PC-9 (cell line): ENCODE data around the gene EPC2.

ENCODE experiments used
- EZH2 ChIP-seq: fragments of 200-600 bp; sonication (generic); IDR thresholded peaks from 2 replicates; pipeline ENCODE4 v1.8.0; 2017; ENCODE audit warnings: antibody characterized with exemption, low read depth
- TF ChIP-seq, protein P1 (sequence below): fragments of 200-600 bp; sonication (generic); conservative IDR thresholded peaks from 2 replicates; pipeline ENCODE4 v1.6.1; 2017; ENCODE audit warnings: mixed run types, antibody characterized with exemption, mild to moderate bottlenecking, moderate library complexity

DNA sequence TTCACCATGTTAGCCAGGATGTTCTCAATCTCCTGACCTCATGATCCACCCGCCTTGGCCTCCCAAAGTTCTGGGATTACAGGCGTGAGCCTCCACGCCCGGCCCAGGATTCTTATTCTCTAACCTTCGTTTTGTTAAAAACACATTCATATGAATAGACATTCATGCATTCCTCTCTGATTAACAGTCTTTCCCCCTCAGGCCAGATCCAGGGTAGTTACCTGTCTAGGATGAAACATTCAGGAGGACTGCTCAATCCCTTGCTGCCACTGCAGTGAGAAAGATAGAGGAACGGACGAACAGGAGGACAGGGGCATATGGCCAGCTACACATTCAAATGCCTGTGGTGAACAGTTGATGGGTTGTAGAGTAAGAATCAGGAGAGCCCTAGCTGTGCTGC is 39.6 kb upstream of the EPC2 start:
- TF ChIP-seq, protein P1, sequence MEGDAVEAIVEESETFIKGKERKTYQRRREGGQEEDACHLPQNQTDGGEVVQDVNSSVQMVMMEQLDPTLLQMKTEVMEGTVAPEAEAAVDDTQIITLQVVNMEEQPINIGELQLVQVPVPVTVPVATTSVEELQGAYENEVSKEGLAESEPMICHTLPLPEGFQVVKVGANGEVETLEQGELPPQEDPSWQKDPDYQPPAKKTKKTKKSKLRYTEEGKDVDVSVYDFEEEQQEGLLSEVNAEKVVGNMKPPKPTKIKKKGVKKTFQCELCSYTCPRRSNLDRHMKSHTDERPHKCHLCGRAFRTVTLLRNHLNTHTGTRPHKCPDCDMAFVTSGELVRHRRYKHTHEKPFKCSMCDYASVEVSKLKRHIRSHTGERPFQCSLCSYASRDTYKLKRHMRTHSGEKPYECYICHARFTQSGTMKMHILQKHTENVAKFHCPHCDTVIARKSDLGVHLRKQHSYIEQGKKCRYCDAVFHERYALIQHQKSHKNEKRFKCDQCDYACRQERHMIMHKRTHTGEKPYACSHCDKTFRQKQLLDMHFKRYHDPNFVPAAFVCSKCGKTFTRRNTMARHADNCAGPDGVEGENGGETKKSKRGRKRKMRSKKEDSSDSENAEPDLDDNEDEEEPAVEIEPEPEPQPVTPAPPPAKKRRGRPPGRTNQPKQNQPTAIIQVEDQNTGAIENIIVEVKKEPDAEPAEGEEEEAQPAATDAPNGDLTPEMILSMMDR = no peak
- TF ChIP-seq EZH2 = no peak
